CD4-positive, alpha-beta T cell treated with Interleukin-6 for 4 hours (primary cell): ENCODE measurements around the gene YPEL2.

Source experiments
- DNase-seq: peaks from one replicate; pipeline ENCODE4 v3.0.0-alpha.2; 2020; ENCODE audit warnings: mixed read lengths

The YPEL2 gene

DNA sequence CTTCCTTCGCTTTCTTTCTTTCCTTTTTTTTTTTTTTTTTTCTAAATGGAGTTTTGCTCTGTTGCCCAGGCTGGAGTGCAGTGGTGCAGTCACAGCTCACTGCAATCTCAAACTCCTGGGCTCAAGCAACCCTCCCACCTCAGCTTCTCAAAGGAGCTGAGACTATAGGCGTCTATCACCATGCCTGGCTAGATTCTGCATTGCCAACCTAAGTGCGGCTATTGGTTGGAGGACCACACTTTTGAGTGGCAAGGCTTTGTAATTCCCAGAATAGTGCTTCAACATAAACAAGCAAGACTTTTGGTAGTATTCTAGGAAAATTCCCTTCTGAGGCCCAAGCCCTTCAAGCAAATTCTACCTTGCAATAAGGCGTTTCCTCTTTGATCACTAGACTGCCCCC is 107.8 kb downstream of the YPEL2 start:
- no peak for DNase-seq

DNA sequence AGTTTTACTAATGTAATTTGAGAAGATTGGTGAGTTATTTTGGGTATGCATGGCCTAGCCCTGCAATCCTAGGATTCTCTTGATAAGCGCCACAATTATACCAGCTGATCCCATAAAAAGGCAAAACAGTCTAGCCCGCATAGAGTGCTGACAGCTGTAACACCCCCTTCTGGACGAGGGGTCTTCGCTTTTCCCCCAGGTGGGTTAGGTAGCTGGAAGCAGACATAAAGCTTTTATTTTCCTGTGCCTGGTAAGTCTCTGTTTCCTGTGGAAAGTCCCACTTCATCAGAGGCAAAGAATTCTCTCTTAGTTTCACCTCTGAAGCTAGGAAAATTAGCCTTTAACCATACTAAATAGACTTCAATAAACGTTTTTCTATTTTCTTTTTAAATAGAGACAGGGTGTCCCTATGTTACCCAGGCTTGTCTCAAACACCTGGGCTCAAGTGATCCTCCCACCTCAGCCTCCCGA is 108.3 kb downstream of the YPEL2 start:
- DNase-seq: no peak

DNA sequence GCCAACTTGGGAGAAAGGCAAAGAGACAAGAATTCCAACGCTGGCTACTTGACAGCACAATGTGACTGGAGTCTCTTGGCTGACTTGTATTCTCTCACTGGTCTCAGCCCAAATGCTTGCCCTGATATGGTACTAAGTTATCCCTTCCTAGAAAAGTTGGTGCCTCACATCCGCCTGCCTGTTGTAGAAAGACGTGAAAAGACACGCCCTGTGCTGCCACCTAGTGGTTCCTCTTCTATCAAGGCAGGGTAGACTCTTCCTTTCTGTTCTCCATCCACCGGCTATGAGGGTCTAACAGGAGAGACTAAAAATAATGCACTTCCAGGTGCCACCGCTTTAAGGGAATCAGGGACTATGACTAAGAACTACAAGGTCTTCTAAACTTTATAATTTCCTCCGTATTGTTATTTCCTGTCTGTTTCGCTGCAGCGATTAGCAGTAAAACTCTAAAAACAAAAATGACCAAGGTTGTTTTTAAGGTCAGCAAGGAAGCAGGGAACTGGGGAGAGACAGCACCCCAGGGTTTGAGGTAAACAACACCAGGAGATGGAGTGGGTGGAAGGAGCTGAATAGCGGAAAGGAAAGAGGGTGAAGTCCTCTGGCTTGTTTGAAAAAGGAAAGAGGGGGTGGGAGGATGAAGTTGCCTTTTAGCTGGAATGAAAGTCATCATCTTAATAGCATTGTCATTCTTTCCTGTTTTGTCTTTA is 109.5 kb downstream of the YPEL2 start:
- peak; percentile 95 for DNase-seq

DNA sequence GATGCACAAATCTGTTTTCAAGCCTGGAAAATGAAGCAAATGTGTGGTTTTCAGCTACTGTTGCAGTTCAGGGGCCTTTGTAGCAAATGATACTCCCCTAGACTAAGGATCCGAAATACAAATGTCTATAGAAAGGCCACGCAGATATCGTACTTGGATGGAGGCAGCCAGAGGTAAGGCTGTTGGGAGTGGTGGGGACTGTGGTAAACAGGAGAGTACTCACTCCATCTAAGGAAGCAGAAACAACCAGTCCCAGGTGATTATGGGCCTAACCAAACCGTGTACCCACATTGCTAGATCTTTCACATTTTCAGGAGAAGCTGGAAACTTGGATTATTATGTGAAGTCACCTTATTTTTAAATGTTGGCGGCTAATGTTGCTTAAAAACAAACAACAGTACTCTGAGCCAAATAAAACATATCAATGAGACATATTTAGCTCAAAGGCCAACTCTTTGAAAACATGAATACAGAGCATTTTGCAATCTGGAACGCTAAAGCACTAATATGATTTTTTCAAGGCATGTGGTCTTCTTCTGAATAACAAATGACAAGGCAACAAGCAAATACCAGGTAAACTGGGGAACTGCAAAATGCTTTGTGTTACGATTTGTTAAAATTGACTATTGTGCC is 110.1 kb downstream of the YPEL2 start:
- no peak for DNase-seq

DNA sequence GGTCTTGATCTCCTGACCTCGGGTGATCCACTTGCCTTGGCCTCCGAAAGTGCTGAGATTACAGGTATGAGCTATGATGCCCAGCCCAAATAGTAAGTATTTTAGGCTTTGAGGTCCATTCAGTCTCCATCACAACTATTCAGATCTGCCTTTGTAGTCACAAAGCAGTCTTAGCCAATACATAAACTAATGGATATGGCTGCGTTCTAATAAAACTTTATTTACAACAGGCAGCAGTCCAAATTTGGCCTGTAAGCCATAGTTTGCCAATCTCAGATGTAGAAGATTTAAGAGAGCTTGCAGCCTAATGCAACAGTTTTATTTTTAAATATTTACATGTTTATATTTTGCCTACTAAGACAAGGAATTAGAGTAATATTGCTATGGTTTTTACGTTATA is 111.7 kb downstream of the YPEL2 start:
- no peak for DNase-seq
